ENCODE measurements around the gene DTWD1. TPM values are rescaled to one million over a fixed set of nuclear protein-coding genes. Genes with fewer than 3 reads are reported as not detected.

DTWD1 gene
- polyA plus RNA-seq, 3 donors = 8.3 to 11.8 (median 10.2) TPM

- no peak overlapping the region for H3K4me3 ChIP-seq (replicated peaks in 1 of 3; ENCODE audit: low read depth in 2 of 3, low read length in 3 of 3)
- intact Hi-C loops (cut with micrococcal nuclease) = loop anchor here (10.0 kb wide), 2 partner anchors 92 to 468 kb away; partner anchors contain the start of gene COPS2 (in 1 of the 2)
- no peak for TF ChIP-seq CTCF (IDR thresholded peaks at IDR 0.05)
- no peak overlapping the region for H3K4me3 Mint-ChIP-seq
- peaks cover 31% of the 10 kb centered on the region for H3K4me1 Mint-ChIP-seq
- H3K9me3 ChIP-seq (replicated peaks in 1 of 2; ENCODE audit: control insufficient read depth in 1 of 2, insufficient read depth in 1 of 2, low read length in 2 of 2) = peaks cover 6 to 19% of the 10 kb centered on the region in 2 donors
- H3K27ac Mint-ChIP-seq = no peak overlapping the region
- WGBS (ENCODE audit: insufficient coverage) = no CpG with 5 or more reads among the region's 3 CpGs
- peaks cover 16 to 41% of the 10 kb centered on the region in 2 donors for H3K36me3 ChIP-seq (replicated peaks in 1 of 2; ENCODE audit: control insufficient read depth in 1 of 2, insufficient read depth in 2 of 2, low read length in 2 of 2)
- no peak for DNase-seq
- peaks cover 18 to 23% of the 10 kb centered on the region in 2 donors for H3K36me3 Mint-ChIP-seq
- no peak overlapping the region for H3K9ac ChIP-seq (ENCODE audit: insufficient read depth, low read length, poor library complexity, severe bottlenecking)
- no peak overlapping the region for H3K4me2 ChIP-seq (replicated peaks; ENCODE audit: extremely low read depth, low read length, poor library complexity, severe bottlenecking)
- H3K27me3 Mint-ChIP-seq (ENCODE audit: low read depth in 3 of 3) = no peaks in the 10 kb centered on the region
- H4K20me1 ChIP-seq (ENCODE audit: insufficient read depth, low read length) = no peaks in the 10 kb centered on the region
- H3K27me3 ChIP-seq (ENCODE audit: control insufficient read depth in 2 of 2, insufficient read depth in 2 of 2, low read length in 2 of 2) = no peaks in the 10 kb centered on the region
- peaks cover 17 to 31% of the 10 kb centered on the region in 2 donors for H3K4me1 ChIP-seq (ENCODE audit: control insufficient read depth in 1 of 2, insufficient read depth in 2 of 2, low read length in 2 of 2)
- peaks cover 10 to 20% (median 12%) of the 10 kb centered on the region in 7 donors for H3K9me3 Mint-ChIP-seq
- H3K27ac ChIP-seq (ENCODE audit: low read depth in 1 of 2, low read length in 2 of 2) = no peak overlapping the region
- H3K79me2 ChIP-seq (ENCODE audit: insufficient read depth, low read length) = peaks cover 46% of the 10 kb centered on the region
- H2AFZ ChIP-seq (ENCODE audit: insufficient read depth, low read depth, low read length, poor library complexity, severe bottlenecking) = no peak overlapping the region
These were observed 1.7 kb downstream of the DTWD1 start for GRCh38 chr15:49622561-49622960.

- peaks cover 8 to 17% (median 12%) of the 10 kb centered on the region in 7 donors for H3K9me3 Mint-ChIP-seq
- no peak for DNase-seq
- Histone ChIP-seq H3K4me3 (replicated peaks in 1 of 3; ENCODE audit: low read depth in 2 of 3, low read length in 3 of 3) (no peak overlapping the region), H2AFZ (ENCODE audit: insufficient read depth, low read depth, low read length, poor library complexity, severe bottlenecking) (no peak overlapping the region), H3K4me2 (replicated peaks; ENCODE audit: extremely low read depth, low read length, poor library complexity, severe bottlenecking) (no peak overlapping the region), H3K9ac (ENCODE audit: insufficient read depth, low read length, poor library complexity, severe bottlenecking) (no peak overlapping the region), H3K79me2 (ENCODE audit: insufficient read depth, low read length) (peaks cover 46% of the 10 kb centered on the region), H3K36me3 (replicated peaks in 1 of 2; ENCODE audit: control insufficient read depth in 1 of 2, insufficient read depth in 2 of 2, low read length in 2 of 2) (peaks cover 23 to 53% of the 10 kb centered on the region in 2 donors), H3K9me3 (replicated peaks in 1 of 2; ENCODE audit: control insufficient read depth in 1 of 2, insufficient read depth in 1 of 2, low read length in 2 of 2) (peaks cover 6 to 19% of the 10 kb centered on the region in 2 donors), H3K4me1 (ENCODE audit: control insufficient read depth in 1 of 2, insufficient read depth in 2 of 2, low read length in 2 of 2) (peaks cover 17 to 31% of the 10 kb centered on the region in 2 donors), H3K27ac (ENCODE audit: low read depth in 1 of 2, low read length in 2 of 2) (no peak overlapping the region), H3K27me3 (ENCODE audit: control insufficient read depth in 2 of 2, insufficient read depth in 2 of 2, low read length in 2 of 2) (no peaks in the 10 kb centered on the region), H4K20me1 (ENCODE audit: insufficient read depth, low read length) (no peaks in the 10 kb centered on the region)
- no peak for TF ChIP-seq CTCF (IDR thresholded peaks at IDR 0.05)
- H3K27me3 Mint-ChIP-seq (ENCODE audit: low read depth in 3 of 3) = no peaks in the 10 kb centered on the region
- no peak overlapping the region for H3K27ac Mint-ChIP-seq
- intact Hi-C loops (cut with micrococcal nuclease) = loop anchor here (10.0 kb wide), 2 partner anchors 91 to 469 kb away; partner anchors contain the start of gene COPS2 (in 1 of the 2)
- H3K36me3 Mint-ChIP-seq = peaks cover 25 to 28% of the 10 kb centered on the region in 2 donors
- peaks cover 30% of the 10 kb centered on the region for H3K4me1 Mint-ChIP-seq
- WGBS (ENCODE audit: insufficient coverage) = no CpG with 5 or more reads among the region's 2 CpGs
- no peak overlapping the region for H3K4me3 Mint-ChIP-seq
These were observed 3.2 kb downstream of the DTWD1 start for GRCh38 chr15:49624056-49624455.

Data from CD14-positive monocyte (primary cell).